HG02571 (cell line): ENCODE results near the gene CHCHD6.

Experiments
- ATAC-seq: cut with Tn5 transposase; IDR thresholded peaks from one replicate; pipeline ENCODE4 v1.9.1; 2021; ENCODE audit warnings: mild to moderate bottlenecking, moderate library complexity; ENCODE audit not compliant: unreplicated experiment

Gene CHCHD6

DNA sequence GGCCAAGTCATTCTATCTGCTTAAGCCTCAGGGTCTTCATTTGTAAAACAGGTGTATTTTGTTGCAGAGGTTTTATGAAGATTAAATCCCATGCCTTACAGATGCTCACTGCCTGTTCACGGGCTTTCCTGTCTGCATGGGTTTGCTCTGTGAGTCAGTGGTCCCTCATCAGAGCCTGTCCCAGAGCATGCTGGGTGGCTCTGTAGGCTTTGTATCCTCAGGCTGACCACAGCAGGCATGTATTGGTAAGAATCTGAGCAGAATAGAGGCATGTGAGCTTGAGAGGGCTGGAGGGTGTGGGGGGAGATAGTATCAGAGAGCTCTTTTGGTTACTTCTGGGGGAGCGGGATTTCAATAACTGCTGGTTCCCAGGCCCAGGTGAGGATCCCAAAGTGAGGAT is 233.5 kb downstream of the CHCHD6 start:
- no peak for ATAC-seq

DNA sequence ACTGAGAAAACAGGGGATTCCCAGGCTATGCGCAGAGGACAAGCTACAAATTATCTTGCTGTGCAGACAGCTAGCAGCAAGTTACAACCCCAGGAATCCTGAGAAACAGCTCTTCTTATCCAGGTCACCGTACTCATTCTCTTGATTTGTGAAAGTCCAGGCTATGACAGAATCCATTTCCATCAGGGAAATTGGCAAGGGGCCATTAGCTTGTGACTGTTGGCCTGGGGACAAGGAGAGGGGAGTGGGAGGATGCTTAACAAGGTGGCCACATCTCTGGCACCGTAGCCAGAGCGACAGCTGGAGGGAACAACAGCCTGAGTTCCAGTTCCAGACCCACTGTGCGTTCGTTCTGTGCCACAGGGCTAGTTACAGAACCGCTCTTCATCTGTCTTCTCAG is 233.9 kb downstream of the CHCHD6 start:
- ATAC-seq, result no peak

DNA sequence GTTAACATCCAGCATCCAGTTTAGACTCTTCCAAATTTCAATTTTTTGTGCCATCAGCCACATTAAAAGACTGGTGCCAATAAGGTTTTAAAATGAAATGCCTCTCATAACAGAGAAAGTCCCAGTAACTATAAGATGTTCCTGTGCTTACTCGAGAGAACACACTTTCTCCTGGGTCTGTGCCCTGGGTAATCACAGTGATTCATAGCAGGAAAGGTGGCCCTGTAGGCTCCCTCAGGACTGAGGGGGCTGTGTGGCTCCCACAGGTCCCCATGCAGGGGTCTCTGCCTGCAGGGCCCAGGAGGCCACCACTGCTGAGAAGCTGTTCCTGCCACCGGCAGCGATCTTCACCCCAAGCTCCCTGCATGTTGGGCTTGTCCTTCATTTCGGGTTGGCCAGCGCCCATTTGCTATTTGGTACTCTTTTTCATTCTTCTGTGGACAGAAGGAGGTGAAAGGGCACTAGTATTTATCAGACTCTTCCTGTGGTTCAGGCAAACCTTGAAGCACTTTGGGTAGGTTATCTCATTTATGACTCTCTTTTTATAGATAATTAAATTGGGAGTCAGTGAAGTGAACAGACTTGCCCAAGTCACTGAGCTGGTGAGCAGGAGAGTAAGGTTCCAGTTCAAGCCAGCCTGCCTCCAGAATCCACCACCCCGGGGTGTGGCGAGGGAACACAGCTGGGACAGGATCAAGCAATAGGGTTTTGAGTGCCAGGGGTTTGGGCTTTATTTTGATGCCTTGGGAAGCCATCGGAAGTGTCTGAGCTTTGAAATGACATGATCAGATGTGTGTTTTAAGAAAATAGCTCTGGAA is 234.7 kb downstream of the CHCHD6 start:
- ATAC-seq, result no peak

DNA sequence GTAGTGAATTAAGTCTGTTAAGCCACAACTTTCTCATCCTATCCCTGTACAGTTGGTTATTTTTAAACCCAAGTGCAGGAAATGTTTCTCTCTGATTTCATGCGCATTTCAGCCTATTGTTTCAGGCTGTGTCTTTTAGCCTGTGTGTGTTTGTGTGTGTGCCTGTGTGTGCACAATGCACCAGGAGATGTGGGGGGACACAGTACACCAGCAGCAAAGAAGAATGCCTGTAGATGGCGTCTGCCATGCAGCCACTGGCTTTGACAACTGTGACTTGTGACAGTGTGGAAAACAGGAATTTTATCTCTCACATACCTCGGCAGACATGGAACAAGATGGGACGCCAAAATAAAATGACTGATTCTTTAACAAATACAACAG is 235.3 kb downstream of the CHCHD6 start:
- ATAC-seq, result no peak

DNA sequence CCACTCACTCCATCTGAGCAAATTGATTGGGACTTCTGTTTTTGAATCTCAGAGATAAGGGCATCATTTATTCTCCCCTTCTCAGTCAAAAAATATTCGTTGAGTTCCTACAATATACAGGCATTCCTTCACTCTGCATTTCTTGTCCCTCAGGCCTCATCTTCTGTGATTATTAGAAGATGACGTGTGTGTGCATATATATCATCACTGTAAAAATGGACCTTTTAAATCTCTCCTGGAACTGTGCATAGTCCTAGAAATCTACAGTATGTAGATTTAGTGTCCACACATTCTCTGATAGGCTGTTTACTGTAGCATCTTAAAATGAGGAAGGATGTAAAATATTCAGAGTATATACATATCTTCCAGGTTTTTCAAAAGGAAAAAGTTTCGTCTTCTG is 235.7 kb downstream of the CHCHD6 start:
- no peak for ATAC-seq

DNA sequence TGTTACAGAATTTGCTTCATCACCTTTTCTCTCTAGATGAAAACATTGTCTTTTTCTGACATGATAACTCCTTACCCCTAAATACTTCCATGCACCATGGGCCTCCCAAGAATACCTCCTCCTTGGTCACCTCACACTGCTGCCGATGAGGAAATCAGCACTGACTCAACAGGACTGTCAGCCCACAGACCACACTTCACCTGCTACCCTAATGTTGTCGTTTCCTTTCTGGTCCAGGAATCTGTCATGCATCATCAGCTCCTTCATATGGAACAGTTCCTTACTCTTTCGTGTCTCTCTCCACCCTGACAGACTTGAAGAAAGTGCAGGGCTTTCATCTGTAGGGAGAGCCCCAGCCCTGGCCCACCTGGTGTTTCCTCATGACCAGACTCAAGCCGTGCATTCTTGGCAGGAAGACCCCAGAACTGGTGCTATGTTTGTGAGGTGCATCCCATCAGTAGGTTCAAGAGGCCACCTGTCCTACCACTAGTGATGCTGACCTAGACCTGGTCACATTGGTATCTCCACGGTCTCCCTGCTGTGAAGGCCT is 237.8 kb downstream of the CHCHD6 start:
- ATAC-seq, result no peak

DNA sequence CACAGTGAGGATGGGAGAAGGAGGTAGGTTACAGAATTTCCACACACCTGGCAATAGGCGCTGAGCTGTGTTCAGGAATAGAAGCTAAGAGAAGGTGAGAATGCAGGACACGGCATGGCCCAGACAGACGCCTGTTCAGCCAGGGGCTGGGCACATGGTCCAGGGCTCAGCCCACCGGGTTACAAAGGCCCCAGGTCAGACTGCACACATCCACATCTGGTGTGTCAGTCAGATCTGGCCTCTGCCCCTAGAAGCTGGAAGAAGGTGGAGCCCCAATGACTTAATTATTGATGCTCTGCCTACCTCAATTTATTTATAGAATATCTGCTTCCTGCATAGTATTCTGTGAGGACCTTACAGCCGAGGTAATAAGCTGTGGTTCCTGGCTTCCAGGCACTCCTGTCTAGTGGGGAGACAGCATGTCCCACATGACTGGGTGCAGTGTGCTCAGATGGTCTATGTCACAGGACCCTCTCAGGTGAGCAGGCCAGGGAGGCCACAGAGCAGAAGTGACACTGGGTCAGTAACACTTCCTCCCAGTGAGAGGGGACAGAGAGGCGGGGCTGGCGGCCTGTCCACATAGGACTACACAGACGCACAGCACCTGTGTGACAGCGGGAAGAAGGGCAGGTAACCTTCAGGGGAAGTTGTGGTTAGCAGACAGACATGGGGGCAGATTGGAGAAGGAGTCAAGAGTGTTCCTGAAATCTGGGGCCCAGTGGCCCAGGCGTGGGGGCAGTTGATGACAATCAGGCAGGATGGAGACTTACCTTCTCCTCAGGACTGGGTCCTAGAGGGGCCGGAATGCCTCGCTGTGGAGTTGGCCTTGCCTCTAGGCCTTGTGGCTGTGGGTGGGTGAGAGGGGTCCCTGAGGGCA is 240.3 kb downstream of the CHCHD6 start:
- ATAC-seq, result no peak

DNA sequence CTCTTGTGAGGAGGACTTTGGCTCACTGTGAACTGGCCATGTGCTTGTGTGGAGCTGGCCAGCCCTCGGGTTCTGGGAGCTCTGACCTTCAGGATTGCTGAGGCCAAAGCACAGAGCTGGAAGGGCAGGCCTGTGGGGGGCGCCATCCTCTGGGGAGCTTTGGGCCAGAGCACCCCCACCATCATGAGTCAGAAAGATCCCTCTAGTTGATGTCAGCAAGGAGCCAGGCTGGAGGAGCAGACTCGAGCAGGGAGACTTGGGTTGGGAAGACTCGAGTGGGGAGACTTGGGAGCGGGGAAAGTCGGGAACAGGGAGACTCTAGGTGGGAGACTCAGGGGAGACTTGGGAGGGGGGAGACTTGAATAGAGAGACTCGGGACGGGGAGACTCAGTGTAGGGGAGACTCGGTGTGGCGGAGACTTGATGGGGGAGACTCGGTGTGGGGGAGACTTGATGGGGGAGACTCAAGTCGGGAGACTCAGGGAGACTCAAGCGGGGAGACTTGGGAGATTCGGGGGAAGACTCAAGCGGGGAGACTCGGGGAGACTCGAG is 241.2 kb downstream of the CHCHD6 start:
- ATAC-seq, result no peak

DNA sequence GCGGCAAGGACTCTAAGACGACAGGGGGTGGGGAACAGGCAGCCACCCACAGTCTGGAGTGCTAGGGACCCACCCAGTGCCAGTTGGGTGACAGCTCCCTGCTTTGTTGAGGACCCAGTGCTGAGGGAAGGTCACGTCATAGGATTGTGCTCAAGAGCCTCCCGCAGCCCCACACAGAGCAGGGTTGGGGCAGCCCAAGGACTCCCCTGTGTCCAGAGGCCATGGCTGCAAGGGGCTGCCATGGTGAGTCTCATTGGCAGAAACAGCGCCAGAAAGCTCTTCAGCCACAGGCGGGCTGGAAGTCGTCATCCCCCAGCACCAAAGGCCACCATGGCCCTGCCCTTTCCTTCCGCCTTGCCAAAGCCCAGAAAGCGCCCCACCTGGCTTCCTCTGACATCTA is 241.9 kb downstream of the CHCHD6 start:
- ATAC-seq, result no peak

DNA sequence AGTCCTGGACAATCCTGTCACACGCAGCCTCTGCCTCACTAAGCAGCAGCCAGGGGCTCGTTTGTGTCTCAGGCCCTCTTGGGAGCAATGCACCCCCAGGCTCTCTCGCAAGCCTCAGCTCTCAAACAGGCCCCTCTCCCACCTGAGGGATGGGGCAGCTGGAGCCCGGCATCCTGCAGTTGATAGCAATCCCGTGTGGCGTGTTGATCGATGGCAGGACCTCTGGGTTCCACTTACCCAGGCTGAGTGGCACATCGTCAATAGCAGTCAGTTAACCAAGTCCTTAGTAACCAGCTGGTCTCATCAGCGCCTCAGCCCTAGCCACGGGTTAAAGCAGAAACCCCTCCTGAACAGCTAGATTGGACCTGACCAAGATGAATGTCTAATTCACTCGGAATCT is 242.4 kb downstream of the CHCHD6 start:
- ATAC-seq, result no peak

DNA sequence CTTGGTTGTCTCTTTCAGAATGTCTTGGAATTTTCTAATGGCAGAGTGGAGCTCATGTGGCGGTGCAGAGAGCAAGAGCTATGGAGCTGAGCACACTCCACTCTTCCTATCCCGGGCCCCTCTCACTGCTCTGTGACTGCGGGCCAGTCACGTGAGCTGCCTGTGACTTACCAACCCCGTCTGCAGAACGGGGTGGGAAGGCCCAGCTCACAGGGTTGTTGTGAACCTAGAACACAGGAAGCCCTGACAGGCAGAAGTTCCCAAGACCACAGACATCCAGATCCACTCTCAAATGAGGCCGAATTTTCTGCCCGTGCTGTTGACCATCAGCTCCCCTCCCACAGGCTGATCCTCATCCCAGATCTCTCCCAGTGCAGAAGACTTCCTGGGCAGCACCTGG is 243.4 kb downstream of the CHCHD6 start:
- ATAC-seq, result no peak

DNA sequence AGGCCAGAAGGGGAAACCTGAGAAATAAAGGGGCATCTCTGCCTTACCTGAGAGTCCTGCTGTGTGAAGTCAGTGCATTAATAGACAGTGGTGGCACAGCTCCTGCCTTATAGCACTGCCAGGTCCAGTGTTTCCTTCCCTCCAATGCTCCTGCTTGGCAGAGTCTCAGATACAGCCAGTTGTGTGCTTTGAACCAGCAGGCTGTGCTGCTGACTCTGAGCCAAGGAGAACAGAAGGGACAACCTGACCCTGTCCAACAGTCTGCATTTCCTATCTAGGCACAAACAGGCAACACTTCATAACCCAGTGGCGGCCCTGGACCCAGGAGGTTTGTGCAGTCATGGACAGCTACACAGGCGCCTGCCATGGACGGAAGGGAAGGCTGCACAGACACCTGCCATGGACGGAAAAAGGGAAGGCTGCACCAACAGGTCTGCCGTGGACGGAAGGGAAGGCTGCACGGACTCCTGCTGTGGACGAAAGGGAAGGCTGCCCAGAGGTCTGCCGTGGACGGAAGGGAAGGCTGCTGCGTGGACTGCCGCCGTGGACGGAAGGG is 245.0 kb downstream of the CHCHD6 start:
- ATAC-seq, result no peak

DNA sequence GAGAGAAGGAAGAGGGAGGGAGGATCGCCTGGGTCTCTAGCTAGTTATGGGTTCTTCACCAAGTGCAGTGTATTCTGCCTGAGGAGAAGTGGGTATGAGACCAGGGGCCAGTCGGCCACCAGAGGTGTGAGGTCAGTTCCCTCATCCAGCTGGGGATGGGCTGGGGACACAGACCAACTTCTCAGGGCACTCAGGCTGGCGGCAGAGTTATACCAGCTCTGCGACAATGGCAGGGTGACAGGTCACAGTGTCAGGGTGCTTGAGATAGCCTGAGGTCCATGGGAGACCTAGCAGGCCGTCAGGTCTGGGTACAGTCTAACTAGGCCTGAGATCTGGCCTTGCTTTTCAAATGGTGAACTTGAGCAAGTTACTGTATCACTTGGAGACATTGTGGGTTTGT is 247.5 kb downstream of the CHCHD6 start:
- ATAC-seq, result no peak

DNA sequence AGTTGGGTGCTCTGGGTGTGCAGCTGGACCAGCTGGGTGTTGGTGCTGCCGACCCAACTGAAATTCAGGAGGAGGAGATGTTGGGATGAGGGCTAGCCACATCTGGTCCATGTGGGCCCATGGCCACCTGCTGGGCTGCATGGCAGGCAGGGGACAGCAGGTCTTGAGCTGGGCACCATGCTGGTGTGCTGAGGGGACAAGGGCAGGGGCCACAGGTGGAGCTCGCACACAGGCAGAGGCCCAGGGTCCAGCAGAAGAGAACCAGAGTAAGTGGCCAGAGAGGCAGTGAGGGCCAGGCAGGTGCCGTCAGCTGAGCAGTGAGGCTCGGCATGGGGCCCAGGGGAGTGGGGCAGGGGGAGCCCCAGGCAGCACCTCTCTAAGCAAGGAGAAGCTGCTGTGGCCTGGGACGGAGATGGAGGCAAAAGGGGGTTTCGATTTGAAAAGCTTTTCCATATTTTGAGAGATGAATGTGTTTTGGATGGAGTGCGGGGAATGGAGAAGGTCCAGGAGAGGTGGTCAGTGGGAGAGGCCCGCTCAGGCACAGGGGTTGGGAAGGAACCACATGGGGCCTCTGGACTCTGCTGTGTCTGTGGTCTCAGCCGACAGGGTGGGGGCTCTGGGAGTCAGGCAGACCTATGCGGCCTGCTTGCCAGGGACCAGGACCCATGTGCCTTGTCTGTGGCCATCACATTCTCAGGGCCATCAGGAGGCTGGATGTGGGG is 248.4 kb downstream of the CHCHD6 start:
- ATAC-seq, result no peak

DNA sequence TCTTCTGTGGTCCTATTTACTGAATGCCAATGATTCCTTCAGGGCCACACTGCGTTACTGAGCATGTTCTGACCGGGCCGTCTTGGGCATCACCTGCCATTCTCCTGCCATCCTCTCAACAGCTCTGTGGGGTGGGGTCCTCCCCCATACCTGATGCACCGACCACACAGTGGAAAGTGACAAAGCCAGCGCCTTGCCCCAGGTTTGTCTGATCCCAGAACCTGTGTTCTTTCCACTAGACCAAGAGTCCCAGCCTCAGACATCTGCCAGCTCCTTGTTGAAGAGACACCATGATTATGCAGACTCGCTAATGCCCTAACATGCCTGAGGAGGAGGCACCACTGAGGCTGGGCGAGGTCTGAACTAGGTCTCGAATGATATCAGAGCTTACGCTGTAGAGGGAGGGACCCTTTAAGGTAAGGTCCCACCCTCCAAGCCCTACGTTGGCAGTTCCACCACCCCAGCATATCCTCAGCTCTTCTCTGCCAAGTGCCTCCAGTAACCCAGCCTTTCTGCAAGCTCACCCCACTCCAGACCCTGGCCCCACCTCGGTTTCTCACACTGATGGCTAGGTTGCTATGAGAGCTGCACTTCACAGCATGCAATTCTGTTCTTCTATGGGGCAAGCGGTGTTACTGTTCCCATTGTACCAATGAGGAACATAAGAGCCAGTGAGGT is 249.1 kb downstream of the CHCHD6 start:
- no peak for ATAC-seq

DNA sequence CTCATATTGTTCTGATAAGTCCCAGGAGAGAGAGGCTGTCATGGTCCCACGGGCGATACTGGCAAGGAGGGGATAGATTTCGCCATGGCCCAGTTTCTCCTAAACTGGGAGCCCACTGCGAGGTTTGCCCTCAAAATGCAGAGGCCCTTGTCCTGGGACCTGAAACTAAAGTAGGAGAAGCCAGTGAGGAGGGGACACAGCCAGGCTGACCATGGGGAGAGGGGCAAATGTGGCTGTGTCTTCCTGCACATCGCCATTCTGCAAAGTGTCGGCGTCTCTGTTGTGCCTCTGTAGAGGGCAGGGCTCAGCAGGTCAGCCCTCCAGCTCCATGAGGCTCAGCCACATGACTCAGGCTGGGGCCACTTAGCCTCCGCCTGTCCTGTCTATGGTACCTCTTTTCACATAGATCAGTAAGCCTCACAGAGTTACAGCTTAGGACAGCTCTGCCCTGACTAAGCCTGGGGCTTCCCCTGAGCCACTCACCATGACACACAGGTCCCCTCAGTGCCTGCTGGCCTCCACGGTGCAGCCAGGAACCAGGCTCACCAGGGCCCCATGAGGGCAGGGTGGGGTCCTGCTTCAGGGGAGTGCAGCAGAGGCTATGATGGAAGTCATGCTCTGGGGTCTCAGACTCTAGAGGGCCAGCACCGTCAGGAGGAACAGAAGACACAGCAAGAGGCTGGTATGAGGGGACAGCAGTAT is 250.3 kb downstream of the CHCHD6 start:
- ATAC-seq, result peak; percentile 77

DNA sequence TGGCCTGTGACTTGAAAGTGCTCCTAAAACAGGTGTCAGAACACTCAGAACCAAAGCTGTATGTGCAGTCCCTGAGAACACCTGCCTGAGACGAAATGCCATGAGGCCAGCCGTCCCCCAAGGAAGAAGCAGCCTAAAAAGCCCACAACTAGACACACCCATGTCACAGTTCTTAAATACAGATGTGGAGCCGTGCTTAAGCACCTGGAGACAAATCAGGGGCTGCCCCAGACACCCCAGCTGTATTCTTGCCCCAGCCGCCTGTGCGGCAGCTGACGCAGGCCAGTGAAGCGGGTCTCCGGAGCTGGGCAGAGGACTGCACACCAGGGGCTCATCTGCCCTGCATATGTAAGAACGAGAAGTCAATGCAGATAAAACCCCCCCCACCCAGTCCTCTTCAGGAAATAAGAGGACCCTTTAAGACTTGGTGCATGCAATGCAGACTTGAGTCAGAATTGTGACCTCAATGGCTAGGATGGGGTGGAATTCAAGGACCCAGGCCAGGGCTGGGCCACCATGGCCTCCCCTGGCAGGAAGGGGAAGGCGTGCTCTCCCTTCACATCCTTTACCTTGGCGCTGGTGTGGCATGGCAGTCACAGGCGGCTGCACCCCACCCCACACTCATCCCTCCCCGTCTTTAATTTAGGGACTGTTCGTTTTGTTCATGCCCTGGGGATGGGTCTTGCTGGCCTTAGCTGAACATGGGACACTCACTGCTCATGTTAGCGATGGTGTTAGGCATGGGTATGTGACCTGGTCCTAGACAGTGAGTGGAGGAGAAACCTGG is 251.2 kb downstream of the CHCHD6 start:
- peak; percentile 66 for ATAC-seq

DNA sequence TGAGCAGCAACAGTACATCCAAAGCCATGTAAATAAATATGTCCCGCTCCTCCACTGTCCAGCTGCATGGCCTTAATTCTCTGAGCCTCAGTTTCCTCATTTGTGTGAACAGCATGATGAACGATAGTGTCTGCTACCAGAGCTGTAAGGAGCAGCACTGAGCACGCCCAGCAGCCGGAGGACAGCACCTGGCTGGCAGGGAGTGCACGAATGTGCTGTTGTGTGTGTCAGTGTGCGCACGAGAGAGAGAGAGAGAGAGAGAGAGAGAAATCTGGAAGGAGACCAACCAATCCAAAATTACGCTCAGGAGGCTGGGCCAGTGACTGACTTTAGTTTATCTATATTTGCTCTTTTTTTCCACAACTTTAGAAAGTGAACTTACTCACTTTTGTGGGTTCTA is 252.3 kb downstream of the CHCHD6 start:
- ATAC-seq, result no peak
